ENCODE measurements around the gene CTNNB1.
"Not testable (repeated sequence)": the region's sequence is repeated elsewhere in the genome, so short reads cannot be mapped to it uniquely, and the experiment has no call there.

The CTNNB1 gene

GRCh38 chr3:41259449-41260062 is 60.3 kb downstream of the CTNNB1 start:
- DNase-seq = no peak

DNA sequence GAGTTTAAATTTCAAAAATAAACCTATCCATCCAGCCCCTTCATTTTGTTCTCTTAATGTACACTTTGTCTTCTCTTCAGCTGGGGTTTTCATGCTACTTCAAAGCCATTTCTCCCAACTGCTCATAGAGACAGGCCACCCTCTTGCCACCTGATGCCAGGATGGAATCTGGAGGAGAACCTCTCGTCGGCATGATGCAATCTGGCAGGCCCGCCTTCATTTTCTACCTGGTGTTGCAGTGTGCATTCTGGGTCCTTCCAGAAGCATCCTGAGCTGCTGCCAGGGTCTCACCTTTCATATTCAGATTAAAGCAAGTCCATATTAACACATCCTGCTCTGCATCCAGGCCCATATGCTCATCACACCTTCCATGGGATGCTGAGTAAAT is 60.8 kb downstream of the CTNNB1 start:
- no peak for DNase-seq

DNA sequence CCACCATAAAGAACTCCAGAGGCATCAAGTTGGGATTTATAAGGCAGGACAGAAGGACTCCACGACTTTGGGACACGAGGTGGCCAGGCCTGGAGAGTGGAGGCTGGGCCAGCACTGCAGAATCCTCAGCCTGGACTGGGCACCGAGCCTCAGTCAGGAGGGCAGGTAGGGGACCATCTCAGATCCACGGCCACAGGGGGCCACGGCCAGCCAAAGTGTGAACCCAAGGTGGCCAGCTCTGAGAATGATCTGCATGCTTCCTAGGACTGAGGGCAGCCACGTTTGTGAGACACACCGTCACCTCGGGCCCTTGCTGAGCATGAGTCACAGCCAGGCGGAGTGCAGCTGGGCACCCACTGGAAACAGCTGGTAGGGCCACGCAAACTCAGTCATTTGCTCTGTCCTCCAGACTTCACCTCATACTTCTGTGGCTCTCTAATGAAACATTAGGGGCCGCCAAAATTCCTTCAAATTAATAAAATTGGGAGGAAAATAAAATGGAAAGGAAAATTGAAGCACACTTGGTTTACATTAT is 65.8 kb downstream of the CTNNB1 start:
- DNase-seq = no peak

GRCh38 chr3:41265823-41266273 is 66.5 kb downstream of the CTNNB1 start:
- no peak for DNase-seq

- no peak for DNase-seq
These were observed 68.8 kb downstream of the CTNNB1 start for GRCh38 chr3:41267975-41268640.

GRCh38 chr3:41272667-41273066 is 73.4 kb downstream of the CTNNB1 start:
- no peak for DNase-seq

DNA sequence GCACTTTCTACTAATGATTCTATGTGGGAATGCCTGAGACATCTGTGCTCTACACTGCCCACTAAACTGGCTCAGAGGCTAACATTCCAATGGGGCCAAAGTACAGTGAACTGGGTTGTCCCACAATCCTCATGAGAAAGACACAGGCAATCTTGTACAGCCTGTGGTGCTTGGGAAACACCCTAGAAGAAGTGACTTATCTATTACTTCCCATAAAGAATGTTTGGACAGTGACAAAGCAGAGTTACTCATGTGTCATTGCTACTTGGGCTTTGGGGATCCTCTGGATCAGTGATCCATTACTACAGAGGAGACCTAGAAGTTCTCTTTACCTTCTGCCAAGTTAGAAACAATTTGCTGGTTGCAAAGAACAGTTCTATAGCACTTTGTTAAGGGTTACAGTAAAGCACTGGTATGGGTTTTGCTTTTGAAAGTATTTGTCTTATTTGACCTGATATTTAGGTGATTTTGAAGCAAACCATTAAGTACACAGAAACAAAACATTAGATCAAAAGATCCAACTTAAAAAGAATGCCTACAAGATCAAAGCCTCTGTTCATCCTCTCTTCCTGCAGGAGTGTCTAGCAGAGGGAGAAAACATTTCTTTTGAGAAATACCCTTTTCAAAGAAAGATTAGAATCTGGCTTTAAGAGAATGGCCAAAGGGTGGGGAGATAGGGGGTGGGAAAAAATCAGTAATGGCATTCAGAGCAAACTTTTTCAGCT is 75.8 kb downstream of the CTNNB1 start:
- no peak for DNase-seq

- no peak for DNase-seq
These were observed 76.9 kb downstream of the CTNNB1 start for GRCh38 chr3:41276191-41276590.

DNA sequence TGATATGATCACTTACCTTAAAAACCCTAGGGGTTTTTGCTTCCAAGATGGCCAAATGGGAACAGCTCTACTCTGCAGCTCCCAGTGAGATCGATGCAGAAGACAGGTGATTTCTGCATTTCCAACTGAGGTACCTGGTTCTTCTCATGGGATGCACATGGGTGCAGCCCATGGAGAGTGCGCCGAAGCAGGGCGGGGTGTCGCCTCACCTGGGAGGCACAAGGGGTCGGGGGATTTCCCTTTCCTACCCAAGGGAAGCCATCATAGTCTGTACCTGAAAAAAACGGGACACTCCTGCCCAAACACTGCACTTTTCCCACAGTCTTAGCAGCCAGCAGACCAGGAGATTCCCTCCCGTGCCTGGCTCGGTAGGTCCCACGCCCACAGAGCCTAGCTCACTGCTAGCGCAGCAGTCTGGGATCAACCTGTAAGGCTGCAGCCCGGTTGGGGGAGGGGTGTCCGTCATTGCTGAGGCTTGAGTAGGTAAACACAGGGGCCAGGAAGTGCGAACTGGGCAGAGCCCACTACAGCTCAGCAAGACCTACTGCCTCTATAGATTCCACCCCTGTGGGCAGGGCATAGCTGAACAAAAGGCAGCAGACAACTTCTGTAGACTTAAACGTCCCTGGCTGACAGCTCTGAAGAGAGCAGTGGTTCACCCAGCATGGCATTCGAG is 78.6 kb downstream of the CTNNB1 start:
- no peak for DNase-seq

DNA sequence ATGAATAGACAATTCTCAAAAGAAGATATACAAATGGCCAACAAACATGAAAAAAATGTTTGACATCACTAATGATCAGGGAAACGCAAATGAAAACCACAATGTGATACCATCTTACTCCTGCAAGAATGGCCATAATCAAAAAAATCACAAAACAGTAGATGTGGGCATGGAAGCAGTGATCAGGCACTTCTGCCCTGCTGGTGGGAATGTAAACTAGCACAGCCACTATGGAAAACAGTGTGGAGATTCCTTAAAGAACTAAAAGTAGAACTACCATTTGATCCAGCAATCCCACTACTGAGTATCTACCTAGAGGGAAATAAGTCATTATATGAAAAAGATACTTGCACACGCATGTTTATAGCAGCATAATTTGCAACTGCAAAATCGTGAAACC is 85.6 kb downstream of the CTNNB1 start:
- not testable (repeated sequence) for DNase-seq

DNA sequence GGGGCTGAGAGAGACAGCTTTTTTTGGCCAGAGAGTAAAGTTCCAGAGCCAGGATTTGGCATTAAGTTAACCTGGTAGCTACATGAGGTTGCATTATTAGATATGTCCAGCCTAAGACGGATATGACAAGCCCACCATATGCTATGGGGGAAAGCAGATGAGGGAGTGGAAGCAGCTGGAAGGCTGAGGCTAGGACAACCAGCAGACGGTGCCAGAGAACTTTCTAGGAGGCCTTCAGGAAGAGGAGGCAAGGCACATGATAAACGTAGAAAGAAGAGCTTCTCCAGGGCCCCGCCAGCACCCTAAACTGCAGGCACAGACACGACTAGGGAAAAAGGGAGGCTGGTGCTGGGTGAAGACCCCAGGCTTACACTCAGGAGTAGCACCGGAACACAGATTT is 87.0 kb downstream of the CTNNB1 start:
- DNase-seq = no peak

GRCh38 chr3:41288785-41289184 is 89.5 kb downstream of the CTNNB1 start:
- DNase-seq = no peak
